AG09309 (cell line): ENCODE measurements around the gene NSD2.

Experiments used
- DNase-seq: peaks from one replicate; pipeline ENCODE4 v3.0.0-alpha.2; 2010; ENCODE audit warnings: low read depth
- H3K4me3 ChIP-seq: 2 replicates; pipeline ENCODE4 v1.5.1; 2011; ENCODE audit warnings: mild to moderate bottlenecking, low read depth, low read length, moderate library complexity; ENCODE audit not compliant: control insufficient read depth
- TF ChIP-seq, protein P1 (sequence below): IDR thresholded peaks from 2 replicates; pipeline ENCODE4 v1.5.1; 2011; ENCODE audit warnings: mild to moderate bottlenecking, low read depth, low read length, inconsistent platforms; ENCODE audit not compliant: insufficient read depth, control insufficient read depth; ENCODE audit errors: missing control alignments

Gene NSD2

GRCh38 chr4:1851575-1852410 is 19.4 kb upstream of the NSD2 start:
- TF ChIP-seq, protein P1, sequence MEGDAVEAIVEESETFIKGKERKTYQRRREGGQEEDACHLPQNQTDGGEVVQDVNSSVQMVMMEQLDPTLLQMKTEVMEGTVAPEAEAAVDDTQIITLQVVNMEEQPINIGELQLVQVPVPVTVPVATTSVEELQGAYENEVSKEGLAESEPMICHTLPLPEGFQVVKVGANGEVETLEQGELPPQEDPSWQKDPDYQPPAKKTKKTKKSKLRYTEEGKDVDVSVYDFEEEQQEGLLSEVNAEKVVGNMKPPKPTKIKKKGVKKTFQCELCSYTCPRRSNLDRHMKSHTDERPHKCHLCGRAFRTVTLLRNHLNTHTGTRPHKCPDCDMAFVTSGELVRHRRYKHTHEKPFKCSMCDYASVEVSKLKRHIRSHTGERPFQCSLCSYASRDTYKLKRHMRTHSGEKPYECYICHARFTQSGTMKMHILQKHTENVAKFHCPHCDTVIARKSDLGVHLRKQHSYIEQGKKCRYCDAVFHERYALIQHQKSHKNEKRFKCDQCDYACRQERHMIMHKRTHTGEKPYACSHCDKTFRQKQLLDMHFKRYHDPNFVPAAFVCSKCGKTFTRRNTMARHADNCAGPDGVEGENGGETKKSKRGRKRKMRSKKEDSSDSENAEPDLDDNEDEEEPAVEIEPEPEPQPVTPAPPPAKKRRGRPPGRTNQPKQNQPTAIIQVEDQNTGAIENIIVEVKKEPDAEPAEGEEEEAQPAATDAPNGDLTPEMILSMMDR, result no peak
- DNase-seq, result no peak
- no peak overlapping the region for H3K4me3 ChIP-seq

GRCh38 chr4:1852904-1853623 is 18.1 kb upstream of the NSD2 start:
- H3K4me3 ChIP-seq, result no peak overlapping the region
- DNase-seq, result no peak
- TF ChIP-seq, protein P1, result no peak

DNA sequence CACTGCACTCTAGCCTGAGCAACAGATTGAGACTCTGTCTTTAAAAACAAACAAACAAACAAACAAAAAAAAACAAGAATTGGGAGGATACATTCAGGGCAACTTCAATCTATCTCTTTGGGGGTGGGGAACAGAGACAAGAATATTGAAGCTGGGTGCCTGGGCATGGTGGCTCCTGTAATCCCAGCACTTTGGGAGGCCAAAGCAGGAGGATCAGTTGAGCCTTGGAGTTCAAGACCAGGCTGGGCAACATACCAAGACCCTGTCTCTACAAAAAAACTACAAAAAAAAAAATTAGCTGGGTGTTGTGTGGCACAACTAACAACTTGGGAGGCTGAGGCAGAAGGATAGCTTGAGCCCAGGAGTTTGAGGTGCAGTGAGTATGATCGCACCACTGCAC is 16.4 kb upstream of the NSD2 start:
- TF ChIP-seq, protein P1, result no peak
- peak overlapping the region; percentile 90 for H3K4me3 ChIP-seq
- DNase-seq, result no peak

DNA sequence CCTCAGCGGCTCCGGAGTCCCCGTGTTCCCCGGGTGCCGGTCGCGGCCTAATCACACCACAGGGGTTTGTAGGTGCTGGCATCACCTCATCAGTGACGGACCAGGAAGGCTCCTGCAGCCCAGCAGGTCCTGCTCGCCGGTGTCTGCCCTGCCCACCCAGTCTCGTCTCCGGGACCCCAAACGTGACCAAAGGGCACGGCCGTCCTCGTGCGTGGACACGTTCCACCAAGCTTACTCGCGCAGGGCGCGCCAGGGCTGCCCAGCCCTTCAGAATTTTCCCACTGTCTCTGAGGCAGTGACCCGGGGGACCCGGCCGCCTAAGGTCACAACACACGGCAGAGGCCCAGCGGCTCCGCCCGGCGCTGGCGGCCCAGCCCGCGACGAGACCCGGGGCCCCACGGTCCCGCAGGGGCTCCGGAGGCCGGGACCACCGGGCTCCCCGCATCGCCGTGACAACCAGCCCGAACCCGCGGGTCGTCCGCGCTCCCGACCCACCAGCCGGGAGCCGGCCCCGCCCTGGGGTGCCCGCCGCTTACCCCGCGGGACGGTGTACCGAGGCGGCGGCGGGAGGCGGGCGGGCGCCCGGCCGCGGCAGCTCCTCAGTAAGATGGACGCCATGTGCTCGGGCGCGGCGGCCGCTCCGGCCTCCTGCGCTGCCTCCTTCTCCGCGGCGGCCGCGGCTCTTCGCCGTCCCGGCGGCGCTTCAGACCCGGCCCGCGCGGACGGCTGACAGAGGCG is 15.7 kb upstream of the NSD2 start:
- H3K4me3 ChIP-seq, result peak overlapping the region; percentile 90
- TF ChIP-seq, protein P1, result no peak
- no peak for DNase-seq

DNA sequence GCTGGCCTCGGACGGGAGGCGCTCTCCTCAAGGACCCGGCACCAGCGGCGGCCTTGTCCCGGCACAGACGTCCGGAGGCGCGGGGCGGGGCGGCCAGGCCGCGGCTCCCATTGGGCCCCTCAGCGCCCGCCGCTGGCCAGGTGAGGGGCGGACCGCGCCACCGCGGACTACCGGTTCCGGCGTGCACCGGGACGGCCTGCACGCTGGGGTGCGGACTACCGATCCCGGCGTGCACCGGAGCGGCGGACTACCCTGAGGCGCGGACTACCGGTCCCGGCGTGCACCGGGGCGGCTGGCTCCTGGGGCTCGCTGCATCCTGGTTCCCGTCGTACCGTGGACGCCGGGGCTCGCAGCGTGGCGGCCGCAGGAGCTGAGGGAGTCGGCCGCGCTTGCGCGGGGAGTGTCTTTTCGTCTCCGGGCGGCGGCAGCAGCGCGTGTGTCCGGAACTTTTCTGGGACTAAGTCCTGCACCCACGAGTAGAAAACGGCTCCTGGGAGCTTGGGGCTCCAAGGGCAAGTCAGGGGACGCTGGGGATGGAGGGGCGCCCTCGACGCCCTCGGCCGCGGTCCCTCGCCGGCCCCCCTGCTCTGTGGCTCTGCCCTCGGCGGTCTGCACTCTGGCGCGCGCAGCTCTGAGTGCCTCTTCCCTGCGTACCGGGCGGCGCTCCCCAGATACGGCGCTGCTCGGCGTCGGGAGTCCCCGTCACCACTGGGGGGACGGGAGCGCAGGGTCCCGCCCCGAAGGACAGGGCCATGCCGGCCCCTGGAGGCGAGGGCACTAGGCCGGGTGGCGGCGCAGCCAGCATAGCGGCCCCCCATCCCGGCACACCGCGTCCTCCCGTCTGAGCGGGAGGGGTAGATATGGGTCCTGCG is 14.9 kb upstream of the NSD2 start, which contains the start of gene LETM1:
TSS of gene LETM1 (minus strand) at position 86 of the 872 bp plus-strand sequence. CDS start 206 bp downstream, outside the sequence.
- peak within 1 kb of the TSS; percentile 90 for H3K4me3 ChIP-seq
- peak; percentile 85 for DNase-seq
- TF ChIP-seq, protein P1, result no peak
